Measurements from ENCODE around the gene ZMYM4. TPM values are rescaled to one million over a fixed set of nuclear protein-coding genes. Genes with fewer than 3 reads are reported as not detected.

Gene ZMYM4
- total RNA-seq, 2 experiments from 2014 or later, result 37.0 to 39.9 TPM

GRCh38 chr1:35442734-35443133, 174.2 kb downstream of the ZMYM4 start:
- Mint-ChIP-seq H3K27ac (peak overlapping the region; percentile 64), H3K4me1 (ENCODE audit: low read depth) (peaks cover 28% of the 10 kb centered on the region), H3K4me3 (peak overlapping the region; percentile 38), H3K27me3 (no peaks in the 10 kb centered on the region), H3K9me3 (no peaks in the 10 kb centered on the region), H3K36me3 (ENCODE audit: low read depth) (peaks cover 44% of the 10 kb centered on the region)
- no peaks in the 10 kb centered on the region for H3K27me3 ChIP-seq (ENCODE audit: control insufficient read depth in 1 of 2, insufficient read depth in 2 of 2, low read length in 2 of 2)
- TF ChIP-seq, protein P1, sequence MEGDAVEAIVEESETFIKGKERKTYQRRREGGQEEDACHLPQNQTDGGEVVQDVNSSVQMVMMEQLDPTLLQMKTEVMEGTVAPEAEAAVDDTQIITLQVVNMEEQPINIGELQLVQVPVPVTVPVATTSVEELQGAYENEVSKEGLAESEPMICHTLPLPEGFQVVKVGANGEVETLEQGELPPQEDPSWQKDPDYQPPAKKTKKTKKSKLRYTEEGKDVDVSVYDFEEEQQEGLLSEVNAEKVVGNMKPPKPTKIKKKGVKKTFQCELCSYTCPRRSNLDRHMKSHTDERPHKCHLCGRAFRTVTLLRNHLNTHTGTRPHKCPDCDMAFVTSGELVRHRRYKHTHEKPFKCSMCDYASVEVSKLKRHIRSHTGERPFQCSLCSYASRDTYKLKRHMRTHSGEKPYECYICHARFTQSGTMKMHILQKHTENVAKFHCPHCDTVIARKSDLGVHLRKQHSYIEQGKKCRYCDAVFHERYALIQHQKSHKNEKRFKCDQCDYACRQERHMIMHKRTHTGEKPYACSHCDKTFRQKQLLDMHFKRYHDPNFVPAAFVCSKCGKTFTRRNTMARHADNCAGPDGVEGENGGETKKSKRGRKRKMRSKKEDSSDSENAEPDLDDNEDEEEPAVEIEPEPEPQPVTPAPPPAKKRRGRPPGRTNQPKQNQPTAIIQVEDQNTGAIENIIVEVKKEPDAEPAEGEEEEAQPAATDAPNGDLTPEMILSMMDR (IDR thresholded peaks at IDR 0.05), result no peak
- H3K36me3 ChIP-seq (ENCODE audit: insufficient read depth, low read length), result peaks cover 75% of the 10 kb centered on the region
- ATAC-seq (ENCODE audit: poor library complexity), result peak; percentile 86
- ChIA-PET CTCF (no interaction called here), POLR2A (no interaction called here)
- H3K4me3 ChIP-seq (ENCODE audit: low read length), result no peak overlapping the region
- peak in 4 of 14 experiments; percentile 2 to 39 (median 21) for DNase-seq
- H3K4me1 ChIP-seq (ENCODE audit: insufficient read depth, low read length), result peaks cover 9% of the 10 kb centered on the region
- H3K27ac ChIP-seq (ENCODE audit: low read depth in 1 of 2, low read length in 2 of 2), result no peak overlapping the region
- no peaks in the 10 kb centered on the region for H3K9me3 ChIP-seq (ENCODE audit: control insufficient read depth in 1 of 2, insufficient read depth in 1 of 2, low read length in 2 of 2)
- intact Hi-C loops (cut with DNase I, micrococcal nuclease), result no loop called here

GRCh38 chr1:35443768-35444518, 175.4 kb downstream of the ZMYM4 start:
- H3K9me3 Mint-ChIP-seq, result no peaks in the 10 kb centered on the region
- H3K4me1 Mint-ChIP-seq (ENCODE audit: low read depth), result peaks cover 28% of the 10 kb centered on the region
- DNase-seq, result no peak
- H3K4me3 ChIP-seq (ENCODE audit: low read length), result no peak overlapping the region
- H3K36me3 Mint-ChIP-seq (ENCODE audit: low read depth), result peaks cover 35% of the 10 kb centered on the region
- TF ChIP-seq, protein P1 (IDR thresholded peaks at IDR 0.05), result no peak
- peak overlapping the region; percentile 64 for H3K27ac Mint-ChIP-seq
- H3K36me3 ChIP-seq (ENCODE audit: insufficient read depth, low read length), result peaks cover 83% of the 10 kb centered on the region
- ATAC-seq (ENCODE audit: poor library complexity), result no peak
- intact Hi-C loops (cut with DNase I, micrococcal nuclease), result no loop called here
- H3K27me3 ChIP-seq (ENCODE audit: control insufficient read depth in 1 of 2, insufficient read depth in 2 of 2, low read length in 2 of 2), result no peaks in the 10 kb centered on the region
- no peak overlapping the region for H3K27ac ChIP-seq (ENCODE audit: low read depth in 1 of 2, low read length in 2 of 2)
- no peaks in the 10 kb centered on the region for H3K9me3 ChIP-seq (ENCODE audit: control insufficient read depth in 1 of 2, insufficient read depth in 1 of 2, low read length in 2 of 2)
- H3K4me1 ChIP-seq (ENCODE audit: insufficient read depth, low read length), result peaks cover 9% of the 10 kb centered on the region
- ChIA-PET CTCF (interaction anchor here (2.3 kb wide), 1 partner anchor 121 kb away, joined by 5 read pairs; no protein-coding TSS in a partner anchor), POLR2A (no interaction called here)
- H3K27me3 Mint-ChIP-seq, result no peaks in the 10 kb centered on the region
- H3K4me3 Mint-ChIP-seq, result no peak overlapping the region

DNA sequence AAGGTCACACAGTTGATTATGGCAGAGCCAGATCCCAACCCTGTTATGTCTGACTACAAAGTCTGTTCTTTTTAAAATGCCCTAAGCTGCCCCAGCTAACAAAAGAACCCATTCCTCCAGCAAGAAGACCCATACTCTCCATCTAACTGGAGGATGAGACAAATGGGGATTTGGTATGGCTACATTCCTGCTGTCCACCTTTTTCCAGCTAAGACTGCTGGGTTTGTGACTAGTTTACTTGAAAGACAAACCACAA, 175.9 kb downstream of the ZMYM4 start:
- no peak for ATAC-seq (ENCODE audit: poor library complexity)
- Histone ChIP-seq H3K27me3 (ENCODE audit: control insufficient read depth in 1 of 2, insufficient read depth in 2 of 2, low read length in 2 of 2) (no peaks in the 10 kb centered on the region), H3K27ac (ENCODE audit: low read depth in 1 of 2, low read length in 2 of 2) (no peak overlapping the region), H3K4me1 (ENCODE audit: insufficient read depth, low read length) (peaks cover 9% of the 10 kb centered on the region), H3K4me3 (ENCODE audit: low read length) (no peak overlapping the region), H3K9me3 (ENCODE audit: control insufficient read depth in 1 of 2, insufficient read depth in 1 of 2, low read length in 2 of 2) (no peaks in the 10 kb centered on the region), H3K36me3 (ENCODE audit: insufficient read depth, low read length) (peaks cover 81% of the 10 kb centered on the region)
- no peak for DNase-seq
- intact Hi-C loops (cut with DNase I, micrococcal nuclease), result no loop called here
- POLR2A ChIA-PET, result no interaction called here
- H3K36me3 Mint-ChIP-seq (ENCODE audit: low read depth), result peaks cover 30% of the 10 kb centered on the region
- CTCF ChIA-PET, result interaction anchor here (2.3 kb wide), 1 partner anchor 120 kb away, joined by 5 read pairs; no protein-coding TSS in a partner anchor
- no peaks in the 10 kb centered on the region for H3K9me3 Mint-ChIP-seq
- H3K4me1 Mint-ChIP-seq (ENCODE audit: low read depth), result peaks cover 28% of the 10 kb centered on the region
- no peaks in the 10 kb centered on the region for H3K27me3 Mint-ChIP-seq
- TF ChIP-seq, protein P1 (IDR thresholded peaks at IDR 0.05), result no peak
- H3K27ac Mint-ChIP-seq, result peak overlapping the region; percentile 64
- H3K4me3 Mint-ChIP-seq, result no peak overlapping the region

All from CD4-positive, alpha-beta T cell (primary cell).